Measurements from ENCODE around the gene SSC4D. TPM values are rescaled to one million over a fixed set of nuclear protein-coding genes. Genes with fewer than 3 reads are reported as not detected.
"Not testable (repeated sequence)": the region's sequence is repeated elsewhere in the genome, so short reads cannot be mapped to it uniquely, and the experiment has no call there.

Gene SSC4D
- total RNA-seq, 3 donors from 2014 or later: 1.9 to 2.6 TPM; not detected in 1

GRCh38 chr7:76423666-76424412, 14.3 kb upstream of the SSC4D start:
- intact Hi-C loops (cut with DNase I; ENCODE audit: low total_unique reads): no loop called here
- peak in 1 of 2 donors; percentile 93 for DNase-seq (ENCODE audit: low spot score in 2 of 2)
- H3K9me3 ChIP-seq: no peaks in the 10 kb centered on the region
- no peaks in the 10 kb centered on the region for H3K36me3 ChIP-seq
- TF ChIP-seq, protein P1, sequence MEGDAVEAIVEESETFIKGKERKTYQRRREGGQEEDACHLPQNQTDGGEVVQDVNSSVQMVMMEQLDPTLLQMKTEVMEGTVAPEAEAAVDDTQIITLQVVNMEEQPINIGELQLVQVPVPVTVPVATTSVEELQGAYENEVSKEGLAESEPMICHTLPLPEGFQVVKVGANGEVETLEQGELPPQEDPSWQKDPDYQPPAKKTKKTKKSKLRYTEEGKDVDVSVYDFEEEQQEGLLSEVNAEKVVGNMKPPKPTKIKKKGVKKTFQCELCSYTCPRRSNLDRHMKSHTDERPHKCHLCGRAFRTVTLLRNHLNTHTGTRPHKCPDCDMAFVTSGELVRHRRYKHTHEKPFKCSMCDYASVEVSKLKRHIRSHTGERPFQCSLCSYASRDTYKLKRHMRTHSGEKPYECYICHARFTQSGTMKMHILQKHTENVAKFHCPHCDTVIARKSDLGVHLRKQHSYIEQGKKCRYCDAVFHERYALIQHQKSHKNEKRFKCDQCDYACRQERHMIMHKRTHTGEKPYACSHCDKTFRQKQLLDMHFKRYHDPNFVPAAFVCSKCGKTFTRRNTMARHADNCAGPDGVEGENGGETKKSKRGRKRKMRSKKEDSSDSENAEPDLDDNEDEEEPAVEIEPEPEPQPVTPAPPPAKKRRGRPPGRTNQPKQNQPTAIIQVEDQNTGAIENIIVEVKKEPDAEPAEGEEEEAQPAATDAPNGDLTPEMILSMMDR (IDR thresholded peaks at IDR 0.05): no peak
- no peak for TF ChIP-seq POLR2AphosphoS5 (IDR thresholded peaks at IDR 0.05)
- TF ChIP-seq POLR2A (IDR thresholded peaks at IDR 0.05): no peak
- no peaks in the 10 kb centered on the region for H3K27me3 ChIP-seq
- H3K27ac ChIP-seq: peak overlapping the region; percentile 59 to 69
- H3K4me3 ChIP-seq: no peak overlapping the region
- H3K4me1 ChIP-seq: no peaks in the 10 kb centered on the region

DNA sequence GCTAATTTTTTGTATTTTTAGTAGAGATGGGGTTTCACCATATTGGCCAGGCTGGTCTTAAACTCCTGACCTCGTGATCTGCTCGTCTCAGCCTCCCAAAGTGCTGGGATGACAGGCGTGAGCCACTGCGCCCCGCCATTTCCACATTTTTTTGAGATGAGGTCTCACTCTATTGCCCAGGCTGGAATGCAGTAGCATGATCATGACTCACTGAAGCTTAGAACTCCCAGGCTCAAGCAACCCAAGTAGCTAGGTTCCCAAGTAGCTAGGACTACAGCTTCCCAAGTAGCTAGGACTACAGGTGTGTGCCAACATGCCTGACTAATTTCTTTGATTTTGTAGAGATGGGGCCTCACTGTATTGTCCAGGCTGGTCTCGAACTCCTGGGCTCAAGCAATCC, 11.6 kb upstream of the SSC4D start:
- DNase-seq (ENCODE audit: low spot score in 2 of 2); H3K4me1 ChIP-seq; H3K9me3 ChIP-seq; intact Hi-C loops (cut with DNase I; ENCODE audit: low total_unique reads); H3K27ac ChIP-seq; H3K27me3 ChIP-seq; H3K4me3 ChIP-seq; H3K36me3 ChIP-seq: not testable (repeated sequence)

GRCh38 chr7:76417654-76418310, 8.3 kb upstream of the SSC4D start:
- H3K27me3 ChIP-seq; DNase-seq (ENCODE audit: low spot score in 2 of 2); H3K27ac ChIP-seq; H3K36me3 ChIP-seq; H3K4me1 ChIP-seq; intact Hi-C loops (cut with DNase I; ENCODE audit: low total_unique reads); H3K9me3 ChIP-seq; H3K4me3 ChIP-seq: not testable (repeated sequence)

GRCh38 chr7:76412249-76412648, 2.8 kb upstream of the SSC4D start:
- Histone ChIP-seq H3K27me3 (no peaks in the 10 kb centered on the region), H3K27ac (no peak overlapping the region), H3K4me1 (no peaks in the 10 kb centered on the region), H3K9me3 (no peaks in the 10 kb centered on the region), H3K36me3 (no peaks in the 10 kb centered on the region), H3K4me3 (no peak overlapping the region)
- DNase-seq (ENCODE audit: low spot score in 2 of 2): no peak
- TF ChIP-seq POLR2AphosphoS5 (IDR thresholded peaks at IDR 0.05) (no peak), POLR2A (IDR thresholded peaks at IDR 0.05) (no peak)
- TF ChIP-seq, protein P1 (IDR thresholded peaks at IDR 0.05): no peak
- intact Hi-C loops (cut with DNase I; ENCODE audit: low total_unique reads): no loop called here

DNA sequence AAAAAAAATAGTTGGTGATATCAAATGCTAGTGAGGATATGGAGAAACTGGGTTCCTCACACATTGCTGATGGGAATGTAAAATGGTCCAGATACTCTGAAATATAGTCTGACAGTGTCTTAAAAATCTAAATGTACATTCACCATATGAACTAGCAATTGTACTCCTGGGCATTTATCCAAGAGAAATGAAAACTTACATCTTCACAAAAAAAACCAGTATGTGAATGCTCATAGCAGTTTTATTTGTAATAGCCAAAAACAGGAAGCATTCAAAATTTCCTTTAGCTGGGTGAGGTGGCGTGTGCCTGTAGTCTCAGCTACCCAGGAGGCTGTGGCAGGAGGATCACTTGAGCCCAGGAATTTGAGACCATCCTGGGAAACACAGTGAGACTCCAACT, 2.1 kb upstream of the SSC4D start:
- H3K36me3 ChIP-seq: no peaks in the 10 kb centered on the region
- DNase-seq (ENCODE audit: low spot score in 2 of 2): no peak
- H3K27me3 ChIP-seq: no peaks in the 10 kb centered on the region
- no peak overlapping the region for H3K4me3 ChIP-seq
- intact Hi-C loops (cut with DNase I; ENCODE audit: low total_unique reads): no loop called here
- no peaks in the 10 kb centered on the region for H3K9me3 ChIP-seq
- H3K27ac ChIP-seq: no peak overlapping the region
- H3K4me1 ChIP-seq: no peaks in the 10 kb centered on the region
- TF ChIP-seq, protein P1 (IDR thresholded peaks at IDR 0.05): no peak
- TF ChIP-seq POLR2A (IDR thresholded peaks at IDR 0.05) (no peak), POLR2AphosphoS5 (IDR thresholded peaks at IDR 0.05) (no peak)

DNA sequence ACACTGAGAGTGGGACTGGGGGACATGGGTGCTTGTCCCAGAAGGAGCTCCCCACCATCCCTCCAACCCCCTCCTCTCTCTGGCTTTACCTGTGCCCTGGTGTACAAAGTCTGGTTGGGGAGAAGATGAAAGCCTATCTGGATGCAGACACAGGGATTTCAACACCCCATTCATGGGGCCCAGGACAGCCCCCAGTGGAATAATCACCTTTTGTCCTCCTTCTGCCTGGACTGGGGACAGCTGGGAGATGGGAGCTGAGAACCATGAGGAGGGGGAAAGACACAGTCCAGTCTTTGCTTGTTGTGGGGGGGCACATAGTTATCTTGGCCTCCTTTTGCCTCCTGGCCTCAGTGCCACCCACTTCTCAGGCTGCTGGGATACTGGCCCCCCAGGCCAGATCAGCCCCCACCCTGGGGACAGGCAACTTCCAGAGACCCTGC, 1.4 kb downstream of the SSC4D start:
- no peak for DNase-seq (ENCODE audit: low spot score in 2 of 2)
- intact Hi-C loops (cut with DNase I; ENCODE audit: low total_unique reads): no loop called here
- H3K4me3 ChIP-seq: no peak overlapping the region
- no peaks in the 10 kb centered on the region for H3K4me1 ChIP-seq
- TF ChIP-seq POLR2AphosphoS5 (IDR thresholded peaks at IDR 0.05) (no peak), POLR2A (IDR thresholded peaks at IDR 0.05) (no peak)
- TF ChIP-seq, protein P1 (IDR thresholded peaks at IDR 0.05): no peak
- H3K27ac ChIP-seq: no peak overlapping the region
- H3K36me3 ChIP-seq: no peaks in the 10 kb centered on the region
- H3K27me3 ChIP-seq: no peaks in the 10 kb centered on the region
- no peaks in the 10 kb centered on the region for H3K9me3 ChIP-seq
